DND-41 (cell line): ENCODE results near the gene RGS6.

Source experiments
- ATAC-seq: fragments of 200-7000 bp; cut with Tn5 transposase; 3 replicates; pipeline ENCODE4 v1.9.1; 2021; ENCODE audit warnings: low read depth; ENCODE audit not compliant: insufficient read depth
- DNase-seq: peaks from one replicate; pipeline ENCODE4 v3.0.0-alpha.2; 2020
- H2AFZ ChIP-seq: 2 replicates; pipeline ENCODE4 v1.6.0; 2012; ENCODE audit warnings: low read depth, low read length
- H3K27ac ChIP-seq: 2 replicates; pipeline ENCODE4 v1.5.1; 2012; ENCODE audit warnings: low read length, inconsistent platforms
- H3K27me3 ChIP-seq: fragments of 200-600 bp; sonication (generic); 2 replicates; pipeline ENCODE4 v1.6.0; 2012; ENCODE audit warnings: low read length, mild to moderate bottlenecking, inconsistent platforms; ENCODE audit not compliant: insufficient read depth, poor library complexity
- H3K36me3 ChIP-seq: 2 replicates; pipeline ENCODE4 v1.5.1; 2012; ENCODE audit warnings: low read length, inconsistent platforms; ENCODE audit not compliant: insufficient read depth
- H3K4me1 ChIP-seq: 2 replicates; pipeline ENCODE4 v1.5.1; 2012; ENCODE audit warnings: mild to moderate bottlenecking, low read length; ENCODE audit not compliant: insufficient read depth
- H3K4me2 ChIP-seq: 2 replicates; pipeline ENCODE4 v1.6.0; 2012; ENCODE audit warnings: mild to moderate bottlenecking, moderate library complexity, low read length, inconsistent platforms; ENCODE audit not compliant: insufficient read depth
- H3K4me3 ChIP-seq, 2 experiments: fragments of 200-600 bp in 1 of 2; shearing (Covaris generic) in 1 of 2; 2 replicates each; pipeline ENCODE4 v1.5.1; 2012 to 2016; ENCODE audit warnings: inconsistent platforms in 2 of 2, low read length in 2 of 2, mild to moderate bottlenecking in 2 of 2, low read depth in 1 of 2, moderate library complexity in 1 of 2
- H3K79me2 ChIP-seq: 2 replicates; pipeline ENCODE4 v1.6.0; 2012; ENCODE audit warnings: low read length, inconsistent platforms; ENCODE audit not compliant: insufficient read depth
- H3K9ac ChIP-seq: 2 replicates; pipeline ENCODE4 v1.6.0; 2012; ENCODE audit warnings: low read depth, mild to moderate bottlenecking, inconsistent platforms, low read length, moderate library complexity
- H3K9me3 ChIP-seq: 2 replicates; pipeline ENCODE4 v1.5.1; 2012; ENCODE audit warnings: low read length, moderate library complexity, mild to moderate bottlenecking, inconsistent platforms; ENCODE audit not compliant: insufficient read depth, severe bottlenecking
- H4K20me1 ChIP-seq: 2 replicates; pipeline ENCODE4 v1.6.0; 2012; ENCODE audit warnings: low read length; ENCODE audit not compliant: insufficient read depth
- EZH2 ChIP-seq: IDR thresholded peaks from 3 replicates; pipeline ENCODE4 v1.6.1; 2012; ENCODE audit warnings: borderline replicate concordance, low read depth, mild to moderate bottlenecking, moderate library complexity, low read length, inconsistent platforms; ENCODE audit not compliant: severe bottlenecking
- TF ChIP-seq, protein P1 (sequence below): IDR thresholded peaks from 2 replicates; pipeline ENCODE4 v1.5.1; 2012; ENCODE audit warnings: borderline replicate concordance, low read length, moderate library complexity, mild to moderate bottlenecking; ENCODE audit not compliant: poor library complexity, severe bottlenecking; ENCODE audit errors: extremely low read depth

RGS6 gene

DNA sequence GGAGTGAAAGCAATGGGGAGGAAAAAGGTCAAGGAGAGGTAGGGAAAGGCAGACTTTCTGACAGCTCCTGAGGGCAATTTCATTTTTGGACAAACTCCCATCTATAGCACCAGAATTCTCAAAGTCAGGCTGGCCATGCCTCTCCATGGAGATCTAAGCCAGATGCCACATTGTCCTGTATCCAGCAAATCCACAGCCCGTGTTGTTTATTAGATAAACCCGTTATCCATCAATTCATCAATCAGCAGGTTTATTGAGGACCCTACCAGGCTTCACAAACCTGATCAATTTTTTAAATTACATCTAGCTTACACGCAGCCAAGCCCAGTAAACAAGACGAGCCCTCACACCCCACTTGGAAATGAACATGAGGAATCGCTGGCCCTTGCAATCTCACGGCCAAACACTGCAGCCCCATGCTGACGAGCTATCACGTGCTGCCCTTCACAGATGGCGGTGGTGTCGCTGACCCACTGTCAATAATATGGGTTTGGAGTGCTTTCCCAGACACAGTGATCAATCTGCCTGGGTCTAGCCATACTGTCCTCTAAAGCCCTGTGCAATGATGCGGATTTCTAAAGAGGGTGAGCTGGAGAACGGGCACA lies 628.8 kb downstream of the RGS6 start:
- no peak overlapping the region for H3K4me2 ChIP-seq
- peaks cover 2% of the 10 kb centered on the region for H4K20me1 ChIP-seq
- no peaks in the 10 kb centered on the region for H3K4me1 ChIP-seq
- ATAC-seq: no peak
- TF ChIP-seq EZH2: no peak
- TF ChIP-seq, protein P1, sequence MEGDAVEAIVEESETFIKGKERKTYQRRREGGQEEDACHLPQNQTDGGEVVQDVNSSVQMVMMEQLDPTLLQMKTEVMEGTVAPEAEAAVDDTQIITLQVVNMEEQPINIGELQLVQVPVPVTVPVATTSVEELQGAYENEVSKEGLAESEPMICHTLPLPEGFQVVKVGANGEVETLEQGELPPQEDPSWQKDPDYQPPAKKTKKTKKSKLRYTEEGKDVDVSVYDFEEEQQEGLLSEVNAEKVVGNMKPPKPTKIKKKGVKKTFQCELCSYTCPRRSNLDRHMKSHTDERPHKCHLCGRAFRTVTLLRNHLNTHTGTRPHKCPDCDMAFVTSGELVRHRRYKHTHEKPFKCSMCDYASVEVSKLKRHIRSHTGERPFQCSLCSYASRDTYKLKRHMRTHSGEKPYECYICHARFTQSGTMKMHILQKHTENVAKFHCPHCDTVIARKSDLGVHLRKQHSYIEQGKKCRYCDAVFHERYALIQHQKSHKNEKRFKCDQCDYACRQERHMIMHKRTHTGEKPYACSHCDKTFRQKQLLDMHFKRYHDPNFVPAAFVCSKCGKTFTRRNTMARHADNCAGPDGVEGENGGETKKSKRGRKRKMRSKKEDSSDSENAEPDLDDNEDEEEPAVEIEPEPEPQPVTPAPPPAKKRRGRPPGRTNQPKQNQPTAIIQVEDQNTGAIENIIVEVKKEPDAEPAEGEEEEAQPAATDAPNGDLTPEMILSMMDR: no peak
- no peak overlapping the region for H2AFZ ChIP-seq
- H3K9ac ChIP-seq: no peak overlapping the region
- no peaks in the 10 kb centered on the region for H3K79me2 ChIP-seq
- H3K4me3 ChIP-seq: no peak overlapping the region
- DNase-seq: no peak
- H3K27me3 ChIP-seq: peaks cover 26% of the 10 kb centered on the region
- no peaks in the 10 kb centered on the region for H3K9me3 ChIP-seq
- no peak overlapping the region for H3K27ac ChIP-seq
- no peaks in the 10 kb centered on the region for H3K36me3 ChIP-seq

DNA sequence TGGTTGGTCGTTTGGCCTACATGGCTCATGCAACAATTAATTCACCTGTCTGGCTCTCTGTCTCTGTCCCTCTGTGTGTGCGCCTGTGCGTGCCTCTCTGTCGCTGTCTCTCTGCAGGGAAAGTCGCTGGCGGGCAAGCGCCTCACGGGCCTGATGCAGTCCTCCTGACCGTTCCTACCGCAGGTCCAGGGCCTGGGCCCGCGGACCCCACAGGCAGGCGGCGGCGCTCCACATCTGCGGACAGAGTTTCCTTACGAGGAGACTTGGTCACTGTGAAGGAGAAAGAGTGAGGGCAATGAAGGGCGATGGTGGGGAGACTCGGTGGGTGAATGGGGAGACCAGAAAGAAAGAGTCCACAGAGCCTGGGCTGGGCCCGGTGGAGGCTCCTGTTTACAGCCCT lies 630.1 kb downstream of the RGS6 start:
- Histone ChIP-seq H3K36me3 (no peaks in the 10 kb centered on the region), H3K27ac (no peak overlapping the region), H3K9me3 (no peaks in the 10 kb centered on the region), H3K4me1 (no peaks in the 10 kb centered on the region), H4K20me1 (peaks cover 2% of the 10 kb centered on the region), H3K79me2 (no peaks in the 10 kb centered on the region), H3K9ac (no peak overlapping the region), H3K4me2 (no peak overlapping the region), H3K27me3 (peaks cover 28% of the 10 kb centered on the region), H3K4me3 (no peak overlapping the region), H2AFZ (no peak overlapping the region)
- TF ChIP-seq, protein P1: no peak
- no peak for TF ChIP-seq EZH2
- ATAC-seq (no peak), DNase-seq (no peak)

DNA sequence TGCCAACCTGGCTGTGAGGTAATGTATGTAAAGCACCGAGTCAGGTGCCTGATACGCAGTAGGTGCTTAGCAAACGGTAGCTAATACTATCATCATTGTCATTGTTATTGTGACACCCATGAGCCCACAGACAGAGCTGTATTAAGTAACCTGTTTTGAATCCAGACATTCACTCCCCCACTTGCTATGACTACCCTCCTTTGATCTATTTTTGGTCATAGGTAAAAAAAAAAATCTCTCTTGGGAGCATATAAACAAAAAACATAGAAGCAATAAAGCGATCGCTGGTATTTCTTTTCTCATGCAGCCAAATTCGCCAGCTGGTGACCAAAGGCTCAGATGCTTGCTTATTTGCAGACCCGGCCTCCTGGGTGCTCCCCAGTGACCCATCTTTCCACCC lies 631.4 kb downstream of the RGS6 start:
- no peak overlapping the region for H3K4me3 ChIP-seq
- H3K4me1 ChIP-seq: no peaks in the 10 kb centered on the region
- peaks cover 21% of the 10 kb centered on the region for H3K27me3 ChIP-seq
- no peaks in the 10 kb centered on the region for H3K36me3 ChIP-seq
- H3K9ac ChIP-seq: no peak overlapping the region
- no peak for ATAC-seq
- no peak overlapping the region for H3K27ac ChIP-seq
- H4K20me1 ChIP-seq: peaks cover 2% of the 10 kb centered on the region
- no peak overlapping the region for H2AFZ ChIP-seq
- no peaks in the 10 kb centered on the region for H3K9me3 ChIP-seq
- no peak for DNase-seq
- H3K79me2 ChIP-seq: no peaks in the 10 kb centered on the region
- no peak overlapping the region for H3K4me2 ChIP-seq
- TF ChIP-seq, protein P1: no peak
- no peak for TF ChIP-seq EZH2

DNA sequence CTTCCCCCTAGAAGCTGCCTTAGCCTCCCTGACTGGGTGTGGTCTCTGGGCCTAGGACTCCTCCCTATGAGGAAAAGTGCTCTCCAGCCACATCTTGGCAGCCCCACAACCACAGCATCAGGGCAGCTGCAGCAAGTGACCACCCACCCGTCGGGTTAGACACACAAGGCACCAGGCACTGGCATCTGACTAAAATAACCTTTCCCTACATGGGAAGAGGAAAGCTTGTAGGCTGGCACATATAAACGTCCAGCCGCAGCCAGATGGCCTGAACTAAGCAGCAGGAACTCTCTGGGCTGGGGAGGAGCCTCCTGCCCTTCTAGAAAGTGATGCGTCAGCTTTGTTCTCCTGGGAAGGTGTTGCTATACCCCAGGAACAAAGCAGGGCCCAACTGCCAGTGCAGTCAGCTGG lies 632.9 kb downstream of the RGS6 start:
- ATAC-seq (no peak), DNase-seq (no peak)
- Histone ChIP-seq H3K27ac (no peak overlapping the region), H3K9ac (no peak overlapping the region), H2AFZ (no peak overlapping the region), H3K36me3 (no peaks in the 10 kb centered on the region), H3K79me2 (no peaks in the 10 kb centered on the region), H3K9me3 (no peaks in the 10 kb centered on the region), H3K4me3 (no peak overlapping the region), H4K20me1 (no peaks in the 10 kb centered on the region; the same call in 1 of the 2 replicates), H3K4me1 (no peaks in the 10 kb centered on the region), H3K27me3 (peaks cover 13% of the 10 kb centered on the region), H3K4me2 (no peak overlapping the region)
- TF ChIP-seq EZH2: no peak
- TF ChIP-seq, protein P1: no peak
